K562 (cell line): ENCODE data around the gene COLEC12. TPM values are rescaled to one million over a fixed set of nuclear protein-coding genes. Genes with fewer than 3 reads are reported as not detected.

Source experiments
- FIP1L1 ChIP-seq: fragments of 200-400 bp; formaldehyde crosslinking; IDR thresholded peaks from 2 replicates; pipeline ENCODE4 v1.6.1; 2018; ENCODE audit warnings: mild to moderate bottlenecking, low read depth, low read length; ENCODE audit not compliant: poor library complexity, severe bottlenecking
- NFATC3 ChIP-seq: fragments of 450-650 bp; IDR thresholded peaks from 2 replicates; pipeline ENCODE4 v1.6.1; 2017; ENCODE audit warnings: mild to moderate bottlenecking
- ZNF175 ChIP-seq: fragments of 200-800 bp; sonication (Bioruptor generic); IDR thresholded peaks from 2 replicates; pipeline ENCODE4 v1.6.1; 2016; ENCODE audit warnings: low read depth, mild to moderate bottlenecking, missing genetic modification characterization, missing compliant biosample characterization
- ZNF76 ChIP-seq: fragments of 250-450 bp; sonication (Bioruptor Pico); IDR thresholded peaks from 2 replicates; pipeline ENCODE4 v1.4.0; 2020; ENCODE audit warnings: mild to moderate bottlenecking, moderate library complexity, borderline replicate concordance
- polyA plus RNA-seq, 8 experiments: library from polyadenylated mRNA; depleted of rRNA in 4 of 8; stranded (reverse) in 5 of 8; unstranded in 3 of 8; fragments of >200 nt; fragmentation: Nextera tagmentation in 2 of 8; fragmentation: Illumina TruSeq in 1 of 8; extraction: Ambion mirVana in 2 of 8; extraction: Trizol in 1 of 8; gene quantifications; 2 replicates each; pipeline versions ENCODE4 v1.2.1 to v1.2.3, GENCODE V29; 2011 to 2014; ENCODE audit warnings: inconsistent platforms in 1 of 8, missing spikeins in 1 of 8
- total RNA-seq, 7 experiments: library from RNA; depleted of rRNA in 6 of 7; stranded (reverse); fragments of >200 nt in 6 of 7; fragmentation: Illumina TruSeq in 2 of 7; extraction: Trizol in 2 of 7; gene quantifications; 2 replicates each; pipeline versions ENCODE4 v1.2.1 to v1.2.3, GENCODE V29; 2011 to 2021; ENCODE audit warnings: low replicate concordance in 1 of 7
- TF ChIP-seq, protein P1 (sequence below): fragments of 200-600 bp; sonication (generic); IDR thresholded peaks from one replicate; pipeline ENCODE4 v1.6.1; 2012; ENCODE audit warnings: mild to moderate bottlenecking, low read depth, low read length, inconsistent platforms
- TF ChIP-seq, protein P2 (sequence below): sonication (generic); formaldehyde crosslinking; IDR thresholded peaks from 2 replicates; pipeline ENCODE4 v1.9.0; 2022; ENCODE audit warnings: mild to moderate bottlenecking, missing genetic modification reagents

The COLEC12 gene
- total and polyA plus RNA-seq, 9 of the 15 experiments (the other 6 are each of a cell fraction or from before 2014, with no cell fraction given): 0.04 TPM; not detected in 8

DNA sequence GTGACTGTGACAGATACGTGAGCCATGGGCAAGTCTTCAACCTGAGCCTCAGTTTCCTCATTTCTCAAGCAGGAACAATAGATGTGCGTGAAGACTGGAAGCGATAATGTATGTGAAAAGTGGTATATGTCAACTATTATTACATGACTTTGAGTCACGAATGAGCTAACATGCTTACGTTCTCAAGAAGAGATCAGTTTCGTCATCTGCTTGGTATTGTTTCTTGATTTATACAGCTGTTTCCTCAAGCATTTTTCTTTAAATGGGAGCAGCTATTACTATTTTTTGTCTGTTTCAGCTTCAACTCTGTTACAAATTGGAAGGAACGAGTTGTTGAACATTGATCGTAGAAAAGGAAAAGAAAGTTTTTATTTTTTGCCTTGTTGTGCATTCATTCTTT is 184.1 kb downstream of the COLEC12 start (continued):
- TF ChIP-seq, protein P1, sequence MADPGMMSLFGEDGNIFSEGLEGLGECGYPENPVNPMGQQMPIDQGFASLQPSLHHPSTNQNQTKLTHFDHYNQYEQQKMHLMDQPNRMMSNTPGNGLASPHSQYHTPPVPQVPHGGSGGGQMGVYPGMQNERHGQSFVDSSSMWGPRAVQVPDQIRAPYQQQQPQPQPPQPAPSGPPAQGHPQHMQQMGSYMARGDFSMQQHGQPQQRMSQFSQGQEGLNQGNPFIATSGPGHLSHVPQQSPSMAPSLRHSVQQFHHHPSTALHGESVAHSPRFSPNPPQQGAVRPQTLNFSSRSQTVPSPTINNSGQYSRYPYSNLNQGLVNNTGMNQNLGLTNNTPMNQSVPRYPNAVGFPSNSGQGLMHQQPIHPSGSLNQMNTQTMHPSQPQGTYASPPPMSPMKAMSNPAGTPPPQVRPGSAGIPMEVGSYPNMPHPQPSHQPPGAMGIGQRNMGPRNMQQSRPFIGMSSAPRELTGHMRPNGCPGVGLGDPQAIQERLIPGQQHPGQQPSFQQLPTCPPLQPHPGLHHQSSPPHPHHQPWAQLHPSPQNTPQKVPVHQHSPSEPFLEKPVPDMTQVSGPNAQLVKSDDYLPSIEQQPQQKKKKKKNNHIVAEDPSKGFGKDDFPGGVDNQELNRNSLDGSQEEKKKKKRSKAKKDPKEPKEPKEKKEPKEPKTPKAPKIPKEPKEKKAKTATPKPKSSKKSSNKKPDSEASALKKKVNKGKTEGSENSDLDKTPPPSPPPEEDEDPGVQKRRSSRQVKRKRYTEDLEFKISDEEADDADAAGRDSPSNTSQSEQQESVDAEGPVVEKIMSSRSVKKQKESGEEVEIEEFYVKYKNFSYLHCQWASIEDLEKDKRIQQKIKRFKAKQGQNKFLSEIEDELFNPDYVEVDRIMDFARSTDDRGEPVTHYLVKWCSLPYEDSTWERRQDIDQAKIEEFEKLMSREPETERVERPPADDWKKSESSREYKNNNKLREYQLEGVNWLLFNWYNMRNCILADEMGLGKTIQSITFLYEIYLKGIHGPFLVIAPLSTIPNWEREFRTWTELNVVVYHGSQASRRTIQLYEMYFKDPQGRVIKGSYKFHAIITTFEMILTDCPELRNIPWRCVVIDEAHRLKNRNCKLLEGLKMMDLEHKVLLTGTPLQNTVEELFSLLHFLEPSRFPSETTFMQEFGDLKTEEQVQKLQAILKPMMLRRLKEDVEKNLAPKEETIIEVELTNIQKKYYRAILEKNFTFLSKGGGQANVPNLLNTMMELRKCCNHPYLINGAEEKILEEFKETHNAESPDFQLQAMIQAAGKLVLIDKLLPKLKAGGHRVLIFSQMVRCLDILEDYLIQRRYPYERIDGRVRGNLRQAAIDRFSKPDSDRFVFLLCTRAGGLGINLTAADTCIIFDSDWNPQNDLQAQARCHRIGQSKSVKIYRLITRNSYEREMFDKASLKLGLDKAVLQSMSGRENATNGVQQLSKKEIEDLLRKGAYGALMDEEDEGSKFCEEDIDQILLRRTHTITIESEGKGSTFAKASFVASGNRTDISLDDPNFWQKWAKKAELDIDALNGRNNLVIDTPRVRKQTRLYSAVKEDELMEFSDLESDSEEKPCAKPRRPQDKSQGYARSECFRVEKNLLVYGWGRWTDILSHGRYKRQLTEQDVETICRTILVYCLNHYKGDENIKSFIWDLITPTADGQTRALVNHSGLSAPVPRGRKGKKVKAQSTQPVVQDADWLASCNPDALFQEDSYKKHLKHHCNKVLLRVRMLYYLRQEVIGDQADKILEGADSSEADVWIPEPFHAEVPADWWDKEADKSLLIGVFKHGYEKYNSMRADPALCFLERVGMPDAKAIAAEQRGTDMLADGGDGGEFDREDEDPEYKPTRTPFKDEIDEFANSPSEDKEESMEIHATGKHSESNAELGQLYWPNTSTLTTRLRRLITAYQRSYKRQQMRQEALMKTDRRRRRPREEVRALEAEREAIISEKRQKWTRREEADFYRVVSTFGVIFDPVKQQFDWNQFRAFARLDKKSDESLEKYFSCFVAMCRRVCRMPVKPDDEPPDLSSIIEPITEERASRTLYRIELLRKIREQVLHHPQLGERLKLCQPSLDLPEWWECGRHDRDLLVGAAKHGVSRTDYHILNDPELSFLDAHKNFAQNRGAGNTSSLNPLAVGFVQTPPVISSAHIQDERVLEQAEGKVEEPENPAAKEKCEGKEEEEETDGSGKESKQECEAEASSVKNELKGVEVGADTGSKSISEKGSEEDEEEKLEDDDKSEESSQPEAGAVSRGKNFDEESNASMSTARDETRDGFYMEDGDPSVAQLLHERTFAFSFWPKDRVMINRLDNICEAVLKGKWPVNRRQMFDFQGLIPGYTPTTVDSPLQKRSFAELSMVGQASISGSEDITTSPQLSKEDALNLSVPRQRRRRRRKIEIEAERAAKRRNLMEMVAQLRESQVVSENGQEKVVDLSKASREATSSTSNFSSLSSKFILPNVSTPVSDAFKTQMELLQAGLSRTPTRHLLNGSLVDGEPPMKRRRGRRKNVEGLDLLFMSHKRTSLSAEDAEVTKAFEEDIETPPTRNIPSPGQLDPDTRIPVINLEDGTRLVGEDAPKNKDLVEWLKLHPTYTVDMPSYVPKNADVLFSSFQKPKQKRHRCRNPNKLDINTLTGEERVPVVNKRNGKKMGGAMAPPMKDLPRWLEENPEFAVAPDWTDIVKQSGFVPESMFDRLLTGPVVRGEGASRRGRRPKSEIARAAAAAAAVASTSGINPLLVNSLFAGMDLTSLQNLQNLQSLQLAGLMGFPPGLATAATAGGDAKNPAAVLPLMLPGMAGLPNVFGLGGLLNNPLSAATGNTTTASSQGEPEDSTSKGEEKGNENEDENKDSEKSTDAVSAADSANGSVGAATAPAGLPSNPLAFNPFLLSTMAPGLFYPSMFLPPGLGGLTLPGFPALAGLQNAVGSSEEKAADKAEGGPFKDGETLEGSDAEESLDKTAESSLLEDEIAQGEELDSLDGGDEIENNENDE: no peak
- TF ChIP-seq ZNF76 (CRISPR knock-in tag) (no peak), FIP1L1 (no peak), NFATC3 (no peak), ZNF175 (CRISPR knock-in tag) (no peak)
- TF ChIP-seq, protein P2, sequence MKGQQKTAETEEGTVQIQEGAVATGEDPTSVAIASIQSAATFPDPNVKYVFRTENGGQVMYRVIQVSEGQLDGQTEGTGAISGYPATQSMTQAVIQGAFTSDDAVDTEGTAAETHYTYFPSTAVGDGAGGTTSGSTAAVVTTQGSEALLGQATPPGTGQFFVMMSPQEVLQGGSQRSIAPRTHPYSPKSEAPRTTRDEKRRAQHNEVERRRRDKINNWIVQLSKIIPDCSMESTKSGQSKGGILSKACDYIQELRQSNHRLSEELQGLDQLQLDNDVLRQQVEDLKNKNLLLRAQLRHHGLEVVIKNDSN (CRISPR knock-in tag): no peak
